ENCODE measurements around the gene AQP10.
"Not testable (repeated sequence)": the region's sequence is repeated elsewhere in the genome, so short reads cannot be mapped to it uniquely, and the experiment has no call there.

AQP10 gene, protein sequence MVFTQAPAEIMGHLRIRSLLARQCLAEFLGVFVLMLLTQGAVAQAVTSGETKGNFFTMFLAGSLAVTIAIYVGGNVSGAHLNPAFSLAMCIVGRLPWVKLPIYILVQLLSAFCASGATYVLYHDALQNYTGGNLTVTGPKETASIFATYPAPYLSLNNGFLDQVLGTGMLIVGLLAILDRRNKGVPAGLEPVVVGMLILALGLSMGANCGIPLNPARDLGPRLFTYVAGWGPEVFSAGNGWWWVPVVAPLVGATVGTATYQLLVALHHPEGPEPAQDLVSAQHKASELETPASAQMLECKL

DNA sequence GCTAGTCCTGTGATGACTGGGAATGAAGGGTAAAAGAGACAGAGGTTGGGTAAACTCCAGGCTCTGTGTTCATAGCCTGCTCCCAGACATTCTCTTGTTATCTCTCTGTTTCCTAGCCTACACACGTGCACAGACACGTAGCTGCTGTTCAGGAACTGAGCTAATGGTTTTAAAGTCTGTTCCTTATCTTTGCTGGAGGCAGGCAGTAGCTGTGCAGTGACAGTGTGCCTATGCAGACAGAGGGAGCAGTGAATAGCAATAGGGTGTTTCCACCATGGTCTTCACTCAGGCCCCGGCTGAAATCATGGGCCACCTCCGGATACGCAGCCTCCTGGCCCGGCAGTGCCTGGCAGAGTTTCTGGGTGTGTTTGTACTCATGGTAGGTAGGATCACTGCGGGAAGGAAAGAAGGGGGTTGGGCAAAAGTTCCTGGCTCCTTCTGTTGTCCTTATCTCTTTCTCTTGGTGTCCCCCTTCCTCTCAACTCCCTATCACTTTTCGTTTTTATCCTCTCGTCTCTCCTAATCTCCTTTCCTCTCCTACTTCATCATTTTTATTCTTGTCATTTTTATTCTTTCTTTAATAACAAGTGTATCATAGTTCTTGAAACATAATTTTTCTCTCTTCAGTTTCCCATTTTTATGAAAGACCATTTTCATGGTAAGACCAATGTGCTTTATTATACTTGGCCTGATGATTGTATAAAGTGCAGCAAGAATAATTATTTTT is at the start of gene AQP10:
AQP10 (plus strand) TSS at position 212 of the 727 bp plus-strand sequence; CDS start at position 275, 63 bp downstream.
- peak; percentile 42 for DNase-seq (ENCODE audit: low spot score)

DNA sequence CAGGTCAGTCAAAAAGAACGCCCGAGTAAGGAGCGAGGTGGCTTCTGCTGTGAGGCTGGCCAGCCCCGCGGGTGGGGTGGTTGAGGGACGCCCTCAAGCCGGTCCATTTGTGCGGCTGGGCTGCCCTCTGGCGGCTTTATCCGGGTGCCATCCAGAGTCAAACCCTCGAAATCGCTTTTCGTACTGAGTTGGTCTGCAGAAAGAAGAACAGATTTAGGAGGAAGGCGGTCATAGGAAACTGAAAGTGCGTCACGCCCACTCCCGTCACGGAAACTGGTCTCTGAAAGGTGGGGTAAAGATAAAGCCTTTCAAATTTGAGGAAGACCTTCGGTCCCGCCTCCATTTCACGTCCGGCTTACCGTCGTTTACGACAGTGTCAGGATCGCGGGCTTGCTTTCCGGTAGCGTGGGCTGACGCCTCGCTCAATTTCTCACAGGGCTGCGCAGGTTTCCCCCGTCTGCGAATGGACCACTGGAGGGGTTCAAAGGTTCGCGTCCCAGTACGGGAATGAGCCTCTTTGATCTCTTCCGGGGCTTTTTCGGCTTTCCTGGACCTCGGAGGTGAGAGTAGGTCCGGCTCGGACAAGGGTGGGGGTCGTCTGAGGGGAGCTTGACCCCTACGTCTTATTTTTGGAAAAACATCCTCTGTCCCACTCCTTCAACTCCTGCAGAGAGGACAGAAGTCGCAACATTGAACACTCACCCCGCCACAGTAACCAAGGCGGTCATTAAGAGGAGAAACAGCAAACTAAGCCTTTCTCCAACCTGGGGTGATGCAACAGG is 48.5 kb upstream of the AQP10 start, which contains the start of gene HAX1:
HAX1 (plus strand) TSS at position 413 of the 782 bp plus-strand sequence; CDS start at position 508, 95 bp downstream.
- peak; percentile 95 for DNase-seq (ENCODE audit: low spot score)

DNA sequence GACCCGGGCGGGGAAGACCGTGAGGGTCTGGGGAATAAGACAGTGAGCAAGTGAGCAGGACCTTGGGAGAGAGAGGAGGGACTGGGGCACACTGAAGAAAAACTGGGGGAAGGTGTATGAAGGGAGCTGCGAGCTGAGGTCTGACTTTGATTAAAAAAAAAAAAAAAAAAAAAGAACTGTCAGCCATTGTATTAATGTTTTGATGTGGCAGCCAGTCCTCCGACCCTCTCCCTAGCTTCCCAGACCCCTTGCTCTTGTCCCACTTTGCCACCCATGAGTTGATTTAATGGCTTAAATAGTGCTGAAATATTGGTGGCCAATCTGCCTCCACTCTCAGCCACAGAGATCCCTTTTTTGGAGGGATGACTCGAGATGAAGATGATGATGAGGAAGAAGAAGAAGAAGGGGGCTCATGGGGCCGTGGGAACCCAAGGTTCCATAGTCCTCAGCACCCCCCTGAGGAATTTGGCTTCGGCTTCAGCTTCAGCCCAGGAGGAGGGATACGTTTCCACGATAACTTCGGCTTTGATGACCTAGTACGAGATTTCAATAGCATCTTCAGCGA is 47.8 kb upstream of the AQP10 start:
- DNase-seq (ENCODE audit: low spot score) = no peak

DNA sequence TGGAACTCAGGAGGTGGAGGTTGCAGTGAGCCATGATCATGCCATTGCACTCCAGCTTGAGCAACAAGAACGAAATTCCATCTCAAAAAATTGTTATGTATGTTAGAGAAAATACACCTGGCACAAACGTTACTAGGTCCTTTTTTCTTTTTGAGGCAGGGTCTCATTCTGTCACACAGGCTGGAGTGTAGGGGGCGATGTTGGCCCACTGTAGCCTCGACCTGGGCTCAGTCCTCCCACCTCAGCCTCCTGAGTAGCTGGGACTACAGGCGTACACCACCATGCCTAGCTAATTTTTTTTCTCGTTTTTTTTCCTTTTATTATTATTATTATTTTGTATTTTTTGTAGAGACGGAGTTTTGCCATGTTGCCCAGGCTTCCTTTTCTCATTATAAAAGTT is 44.1 kb upstream of the AQP10 start:
- DNase-seq (ENCODE audit: low spot score) = no peak

DNA sequence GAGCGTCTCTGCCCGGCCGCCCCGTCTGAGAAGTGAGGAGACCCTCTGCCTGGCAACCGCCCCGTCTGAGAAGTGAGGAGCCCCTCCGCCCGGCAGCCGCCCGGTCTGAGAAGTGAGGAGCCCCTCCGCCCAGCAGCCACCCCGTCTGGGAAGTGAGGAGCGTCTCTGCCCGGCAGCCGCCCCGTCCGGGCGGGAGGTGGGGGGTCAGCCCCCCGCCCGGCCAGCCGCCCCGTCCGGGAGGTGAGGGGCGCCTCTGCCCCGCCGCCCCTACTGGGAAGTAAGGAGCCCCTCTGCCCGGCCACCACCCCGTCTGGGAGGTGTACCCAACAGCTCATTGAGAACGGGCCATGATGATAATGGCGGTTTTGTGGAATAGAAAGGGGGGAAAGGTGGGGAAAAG is 33.3 kb upstream of the AQP10 start:
- DNase-seq (ENCODE audit: low spot score) = not testable (repeated sequence)

DNA sequence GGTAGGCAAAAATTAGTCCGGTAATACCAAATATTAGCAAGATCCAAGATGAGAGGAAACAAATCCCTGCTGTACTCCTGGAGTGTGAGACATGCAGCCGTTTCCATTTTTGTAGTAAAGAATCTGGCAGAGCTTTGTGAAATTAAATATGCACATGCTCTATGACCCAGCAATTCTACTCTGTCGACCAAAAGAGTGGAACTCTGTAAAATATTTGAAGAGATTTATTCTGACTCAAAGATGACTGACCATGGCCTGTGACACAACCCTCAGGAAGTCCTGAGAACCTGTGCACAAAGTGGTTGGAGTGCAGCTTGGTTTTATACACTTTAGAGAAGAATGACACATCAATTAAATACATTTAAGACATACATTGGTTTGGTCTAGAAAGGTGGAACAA is 32.2 kb upstream of the AQP10 start:
- no peak for DNase-seq (ENCODE audit: low spot score)

DNA sequence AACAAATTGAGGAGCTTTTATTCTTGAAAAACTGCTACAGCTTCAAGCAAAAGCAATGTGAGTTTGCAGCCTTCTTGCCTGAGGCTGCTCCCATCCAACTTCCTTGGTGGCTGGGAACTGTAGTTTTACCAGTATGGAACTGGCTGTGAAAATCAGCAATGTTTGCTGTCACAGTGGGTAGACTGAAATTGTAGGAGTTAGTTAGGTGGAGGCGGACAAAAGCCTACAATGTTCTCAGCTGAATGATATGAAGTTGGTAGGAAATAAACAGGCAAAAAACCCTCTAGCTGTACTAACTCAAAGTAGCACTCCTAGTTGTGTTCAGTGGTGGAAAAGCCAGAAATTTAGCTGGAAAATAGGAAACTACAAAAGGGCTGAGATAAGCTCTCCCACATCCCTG is 30.0 kb upstream of the AQP10 start:
- no peak for DNase-seq (ENCODE audit: low spot score)

DNA sequence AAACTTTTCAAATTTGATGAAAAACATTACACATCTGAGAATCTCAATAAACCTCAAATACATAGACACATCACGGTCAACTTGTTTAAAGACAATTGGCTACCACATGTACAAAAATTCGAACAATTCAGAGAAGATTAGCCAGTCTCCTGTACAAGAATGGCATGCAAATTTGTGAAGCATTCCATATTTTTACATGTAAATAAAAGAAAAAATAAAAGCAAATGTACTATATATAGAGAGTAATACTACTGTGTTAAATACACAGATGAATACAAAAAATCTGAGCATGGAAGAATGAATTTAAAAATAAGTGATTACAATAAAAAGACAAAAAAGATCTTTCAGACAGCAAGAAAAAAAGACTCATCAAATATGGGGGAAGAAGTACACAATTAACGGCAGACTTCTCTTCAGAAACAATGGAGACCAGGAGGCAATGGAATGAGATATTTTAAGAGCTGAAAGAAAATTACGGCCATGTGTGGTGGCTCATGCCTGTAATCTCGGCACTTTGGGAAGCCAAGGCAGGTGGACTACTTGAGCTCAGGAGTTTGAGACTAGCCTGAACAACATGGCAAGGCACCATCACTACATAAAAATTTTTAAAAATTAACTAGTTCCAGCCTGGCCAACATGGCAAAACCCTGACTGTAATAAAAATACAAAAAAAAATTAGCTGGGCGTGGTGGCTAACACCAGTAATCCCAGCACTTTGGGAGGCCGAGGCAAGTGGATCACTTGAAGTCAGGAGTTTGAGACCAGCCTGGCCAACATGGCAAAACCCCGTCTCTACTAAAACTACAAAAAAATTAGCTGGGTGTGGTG is 25.3 kb upstream of the AQP10 start:
- no peak for DNase-seq (ENCODE audit: low spot score)

DNA sequence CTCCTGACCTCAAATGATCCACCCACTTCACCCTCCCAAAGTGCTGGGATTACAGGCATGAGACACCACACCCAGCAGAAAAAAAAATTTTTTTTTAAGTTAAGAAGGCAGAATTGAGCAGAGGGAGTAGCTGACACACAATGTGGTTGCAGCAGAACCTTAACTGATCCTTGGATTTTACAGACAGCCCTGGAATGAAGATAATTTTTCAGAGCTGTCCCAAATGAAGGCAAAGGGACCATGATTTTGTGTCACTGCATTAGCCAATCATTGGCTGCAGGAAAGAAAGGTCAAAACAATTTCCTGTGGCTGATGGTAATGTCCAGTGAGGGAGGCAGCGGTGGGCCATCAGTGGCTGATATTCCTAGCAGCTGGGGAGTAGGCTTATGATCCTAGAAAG is 19.3 kb upstream of the AQP10 start:
- DNase-seq (ENCODE audit: low spot score) = no peak

DNA sequence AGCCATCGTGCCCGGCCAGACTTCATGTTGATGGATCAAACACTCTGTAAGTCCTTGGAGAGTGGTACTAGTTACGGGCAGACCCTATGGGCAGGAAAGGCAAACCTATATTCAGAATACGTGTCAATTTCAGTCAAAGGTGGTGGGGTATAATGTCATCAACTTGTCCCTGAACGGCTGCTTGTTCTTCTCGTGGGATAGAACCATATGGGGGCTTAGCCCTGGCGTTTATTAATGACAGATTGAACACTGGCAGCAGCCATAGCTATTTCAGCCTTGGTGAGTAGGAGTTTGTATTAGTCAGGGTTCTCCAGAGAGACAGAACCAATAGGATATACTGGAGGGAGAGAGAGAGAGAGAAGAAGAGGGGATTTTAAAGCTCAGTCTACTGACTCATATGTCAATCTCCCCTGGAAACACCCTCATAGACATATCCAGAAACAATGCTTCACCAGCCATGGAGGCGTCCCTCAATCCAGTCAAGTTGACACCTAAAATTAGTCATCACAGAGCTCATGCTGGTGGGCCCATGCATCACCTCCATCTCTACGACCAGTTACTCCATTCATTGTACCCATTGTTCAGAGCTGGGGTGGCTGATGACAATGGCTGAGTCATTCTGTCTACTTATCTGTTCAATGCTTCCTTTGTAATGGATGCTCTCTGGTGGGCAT is 16.1 kb upstream of the AQP10 start:
- DNase-seq (ENCODE audit: low spot score) = no peak

DNA sequence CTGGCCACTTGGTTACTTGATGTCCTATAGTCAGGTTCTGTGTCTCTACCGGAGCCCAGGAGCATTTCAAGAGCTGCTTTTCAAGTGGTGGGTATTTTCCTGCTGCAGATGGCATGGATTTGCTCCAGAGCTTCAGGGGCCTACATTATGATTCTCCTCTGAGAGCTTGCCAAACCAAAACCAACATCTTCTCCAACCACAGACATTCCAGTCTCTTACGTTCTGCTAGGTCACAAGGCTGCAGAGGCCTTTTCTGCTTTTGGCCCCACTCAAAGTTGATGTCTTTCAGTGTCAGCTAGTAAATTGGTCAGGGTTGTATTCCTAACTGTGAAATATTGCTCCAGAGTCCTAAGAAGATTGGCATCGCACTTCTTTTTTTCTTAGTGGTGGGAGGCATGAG is 14.7 kb upstream of the AQP10 start:
- no peak for DNase-seq (ENCODE audit: low spot score)

DNA sequence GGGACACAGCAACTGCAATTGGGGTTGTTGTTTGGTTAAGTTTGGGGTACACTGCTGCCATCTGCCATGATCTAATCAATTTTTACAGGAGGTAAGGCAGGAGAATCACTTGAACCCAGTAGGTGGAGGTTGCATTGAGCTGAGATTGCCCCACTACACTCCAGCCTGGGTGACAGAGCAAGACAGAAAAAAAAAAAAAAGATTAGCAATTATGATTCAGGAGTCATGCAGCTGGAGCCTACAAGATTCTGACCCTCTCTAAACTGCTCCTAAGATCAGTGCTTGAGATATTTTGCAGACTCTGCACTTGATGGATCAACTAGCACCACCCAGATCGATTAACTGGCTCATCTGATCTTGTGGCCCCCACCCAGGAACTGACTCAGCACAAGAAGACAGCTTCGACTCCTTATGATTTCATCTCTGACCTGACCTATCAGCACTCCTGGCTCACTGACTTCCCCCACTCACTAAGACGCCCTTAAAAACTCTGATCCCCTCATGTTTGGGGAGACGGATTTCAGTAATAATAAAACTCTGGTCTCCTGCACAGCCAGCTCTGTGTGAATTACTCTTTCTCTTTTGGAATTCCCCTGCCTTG is 13.1 kb upstream of the AQP10 start:
- DNase-seq (ENCODE audit: low spot score) = not testable (repeated sequence)

DNA sequence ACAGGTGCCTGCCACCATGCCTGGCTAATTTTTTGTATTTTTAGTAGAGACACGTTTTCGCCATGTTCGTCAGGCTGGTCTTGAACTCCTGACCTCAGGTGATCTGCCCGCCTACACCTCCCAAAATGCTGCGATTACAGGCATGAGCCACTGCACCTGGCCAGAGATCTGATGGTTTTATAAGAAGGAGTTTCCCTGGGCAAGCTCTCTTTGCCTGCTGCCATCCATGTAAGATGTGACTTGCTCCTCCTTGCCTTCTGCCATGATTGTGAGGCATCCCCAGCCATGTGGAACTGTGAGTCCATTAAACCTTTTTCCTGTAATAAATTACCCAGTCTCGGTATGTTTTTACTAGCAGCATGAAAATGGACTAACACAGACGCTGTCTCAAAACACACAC is 11.8 kb upstream of the AQP10 start:
- not testable (repeated sequence) for DNase-seq (ENCODE audit: low spot score)

DNA sequence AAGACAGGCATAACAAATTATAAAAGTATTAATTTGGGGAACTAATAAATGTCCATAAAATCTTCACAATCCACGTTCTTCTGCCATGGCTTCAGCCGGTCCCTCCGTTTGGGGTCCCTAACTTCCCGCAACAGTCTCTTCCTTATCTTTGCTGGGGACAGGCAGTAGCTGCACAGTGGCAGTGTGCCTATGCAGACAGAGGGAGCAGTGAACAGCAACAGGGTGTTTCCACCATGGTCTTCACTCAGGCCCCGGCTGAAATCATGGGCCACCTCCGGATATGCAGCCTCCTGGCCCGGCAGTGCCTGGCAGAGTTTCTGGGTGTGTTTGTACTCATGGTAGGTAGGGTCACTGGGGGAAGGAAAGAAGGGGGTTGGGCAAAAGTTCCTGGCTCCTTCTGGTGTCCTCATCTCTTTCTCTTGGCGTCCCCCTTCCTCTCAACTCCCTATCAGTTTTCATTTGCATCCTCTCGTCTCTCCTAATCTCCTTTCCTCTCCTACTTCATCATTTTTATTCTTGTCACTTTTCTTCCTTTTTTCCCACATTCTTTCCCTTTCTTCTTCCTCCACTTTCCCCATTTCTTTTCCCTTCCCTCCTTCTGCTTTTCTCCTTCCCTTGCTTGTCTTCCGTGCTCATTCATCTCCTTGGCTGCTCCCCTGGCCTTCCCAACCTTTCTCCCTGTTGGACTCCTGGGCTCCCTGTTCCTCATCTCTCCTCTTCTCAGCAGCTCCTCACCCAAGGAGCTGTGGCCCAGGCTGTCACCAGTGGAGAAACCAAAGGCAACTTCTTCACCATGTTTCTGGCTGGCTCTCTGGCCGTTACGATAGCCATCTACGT is 8.4 kb upstream of the AQP10 start:
- not testable (repeated sequence) for DNase-seq (ENCODE audit: low spot score)

DNA sequence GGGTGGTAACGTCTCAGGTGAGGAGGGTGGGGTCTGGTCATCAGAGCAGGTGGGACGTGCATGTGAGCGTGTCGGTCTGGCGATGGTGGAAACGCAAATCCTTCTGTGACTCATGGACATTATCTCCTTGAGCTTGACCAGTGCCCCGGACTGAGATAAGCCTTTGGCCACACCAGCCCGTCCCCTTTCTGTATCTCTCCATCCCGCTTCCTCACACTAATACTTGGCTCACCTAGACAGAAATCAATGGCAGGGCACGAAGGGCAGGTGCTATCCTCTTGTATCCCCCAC is 7.9 kb upstream of the AQP10 start:
- DNase-seq (ENCODE audit: low spot score) = no peak

DNA sequence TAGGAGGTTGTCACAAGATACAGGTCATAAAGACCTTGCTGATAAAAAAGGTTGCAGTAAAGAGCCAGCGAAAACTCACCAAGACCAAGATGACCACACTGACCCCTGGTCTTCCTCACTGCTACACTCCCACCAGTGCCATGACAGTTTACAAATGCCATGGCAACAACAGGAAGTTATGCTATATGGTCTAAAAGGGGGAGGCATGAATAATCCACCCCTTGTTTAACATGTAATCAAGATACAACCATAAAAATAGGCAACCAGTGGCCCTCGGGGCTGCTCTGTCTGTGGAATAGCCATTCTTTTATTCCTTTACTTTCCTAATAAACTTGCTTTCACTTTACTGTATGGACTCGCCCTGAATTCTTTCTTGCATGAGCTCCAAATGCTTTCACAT is 6.7 kb upstream of the AQP10 start:
- not testable (repeated sequence) for DNase-seq (ENCODE audit: low spot score)

DNA sequence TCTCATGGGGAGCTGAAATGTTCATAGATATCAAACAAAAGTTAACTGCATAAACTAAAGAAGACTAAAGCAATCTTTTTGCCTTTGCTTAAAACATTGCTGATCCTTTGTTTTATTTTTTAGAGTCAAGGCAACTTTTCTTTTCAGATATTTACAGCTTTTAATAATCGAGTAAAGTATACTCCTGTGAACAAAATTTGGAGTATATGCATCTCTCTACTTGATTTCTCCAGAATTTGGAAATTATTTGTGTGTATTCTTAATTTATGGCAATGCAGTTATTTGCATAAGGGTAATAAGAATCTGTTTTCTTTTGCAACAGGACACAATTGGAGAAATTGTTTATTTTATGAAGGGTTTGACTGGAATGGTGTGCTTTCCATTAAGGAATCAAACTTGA is 4.2 kb upstream of the AQP10 start:
- DNase-seq (ENCODE audit: low spot score) = no peak

DNA sequence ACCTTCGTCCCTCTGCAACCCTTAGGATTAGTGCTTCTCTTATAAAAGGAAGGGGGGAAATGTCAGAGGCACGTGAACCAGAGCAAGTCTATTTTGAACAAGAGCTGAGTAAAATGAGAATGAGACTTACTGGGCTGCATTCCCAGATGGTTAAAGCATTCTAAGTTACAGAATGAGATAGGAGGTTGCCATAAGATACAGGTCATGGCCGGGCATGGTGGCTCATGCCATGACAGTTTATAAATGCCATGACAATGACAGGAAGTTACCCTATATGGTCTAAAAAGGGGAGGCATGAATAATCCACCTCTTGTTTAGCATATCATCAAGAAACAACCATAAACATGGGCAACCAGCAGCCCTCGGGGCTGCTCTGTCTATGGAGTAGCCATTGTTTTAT is 2.5 kb upstream of the AQP10 start:
- DNase-seq (ENCODE audit: low spot score) = no peak

DNA sequence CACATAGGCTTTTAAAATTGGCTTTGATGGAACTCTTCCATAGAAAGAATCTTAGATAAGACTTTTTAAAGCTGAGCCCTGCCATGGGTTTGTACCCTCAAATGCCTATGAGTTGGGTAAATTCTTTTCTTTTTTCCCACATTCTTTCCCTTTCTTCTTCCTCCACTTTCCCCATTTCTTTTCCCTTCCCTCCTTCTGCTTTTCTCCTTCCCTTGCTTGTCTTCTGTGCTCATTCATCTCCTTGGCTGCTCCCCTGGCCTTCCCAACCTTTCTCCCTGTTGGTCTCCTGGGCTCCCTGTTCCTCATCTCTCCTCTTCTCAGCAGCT is 679 bp downstream of the AQP10 start:
- DNase-seq (ENCODE audit: low spot score) = not testable (repeated sequence)

DNA sequence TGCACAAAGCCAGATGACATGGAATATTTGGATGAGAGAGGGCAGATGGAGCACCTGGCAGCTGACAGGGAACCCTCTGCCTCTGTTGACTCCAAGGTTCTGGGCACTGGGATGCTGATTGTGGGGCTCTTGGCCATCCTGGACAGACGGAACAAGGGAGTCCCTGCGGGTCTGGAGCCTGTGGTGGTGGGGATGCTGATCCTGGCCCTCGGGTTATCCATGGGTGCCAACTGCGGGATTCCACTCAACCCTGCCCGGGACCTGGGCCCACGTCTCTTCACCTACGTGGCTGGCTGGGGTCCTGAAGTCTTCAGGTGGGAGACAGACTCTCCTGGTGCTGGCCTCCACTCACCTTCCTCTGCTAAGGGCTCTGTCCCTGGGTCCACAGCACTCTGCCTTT is 2.6 kb downstream of the AQP10 start:
- no peak for DNase-seq (ENCODE audit: low spot score)
